Thyroid gland (tissue), 4 donors: ENCODE data around the gene RALGAPB. TPM values are rescaled to one million over a fixed set of nuclear protein-coding genes. Genes with fewer than 3 reads are reported as not detected.
A peak's percentile ranks its signal among the peaks of the same experiment; 100 is the strongest.

Experiments used
- DNase-seq, 2 donors: peaks; one replicate each; pipeline ENCODE4 v3.0.0-alpha.2; 2019
- H3K27ac ChIP-seq, 3 donors: fragments of 200-600 bp; sonication (generic); 1 replicate in 2 of 3; 2 replicates in 1 of 3; pipeline ENCODE4 v1.5.1; 2016 to 2019; ENCODE audit warnings: mild to moderate bottlenecking in 1 of 3, moderate library complexity in 1 of 3
- H3K27me3 ChIP-seq: fragments of 200-600 bp; sonication (generic); one replicate; pipeline ENCODE4 v1.5.1; 2019
- H3K36me3 ChIP-seq, 2 donors: fragments of 200-600 bp; sonication (generic); one replicate each; pipeline ENCODE4 v1.5.1; 2016 to 2019
- H3K4me1 ChIP-seq, 2 donors: fragments of 200-600 bp; sonication (generic); one replicate each; pipeline ENCODE4 v1.5.1; 2017 to 2019
- H3K4me3 ChIP-seq, 3 donors: fragments of 200-600 bp; sonication (generic); replicated peaks in 1 of 3; 1 replicate in 2 of 3; 2 replicates in 1 of 3; pipeline ENCODE4 v1.5.1; 2016; ENCODE audit warnings: mild to moderate bottlenecking in 1 of 3
- H3K9me3 ChIP-seq: fragments of 200-600 bp; sonication (generic); one replicate; pipeline ENCODE4 v1.5.1; 2017
- POLR2A ChIP-seq, 2 donors: fragments of 450-650 bp; IDR thresholded peaks; one replicate each; pipeline ENCODE4 v1.6.1; 2017; ENCODE audit warnings: antibody characterized with exemption in 2 of 2, mild to moderate bottlenecking in 2 of 2, moderate library complexity in 1 of 2
- WGBS, 2 donors: methylation state at CpG; one replicate each; pipeline ENCODE4 v1.1.5; 2017; 5-methylcytosine and 5-hydroxymethylcytosine counted together
- intact Hi-C: fragments of 100-400 bp; cut with DNase I; formaldehyde crosslinking; loops from one replicate; pipeline ENCODE4 v1.15.1; 2023
- total RNA-seq, 4 donors: library from RNA; depleted of rRNA; stranded (reverse); fragments of >200 nt; gene quantifications; one replicate each; pipeline ENCODE4 v1.2.3, GENCODE V29; 2016
- TF ChIP-seq, protein P1 (sequence below), 6 experiments: fragments of 200-600 bp in 3 of 6; fragments of 450-650 bp in 3 of 6; sonication (generic) in 3 of 6; IDR thresholded peaks; one replicate each; pipeline ENCODE4 v1.5.1; 2016 to 2019; ENCODE audit warnings: antibody characterized with exemption in 6 of 6, mild to moderate bottlenecking in 2 of 6, inconsistent platforms in 1 of 6, moderate library complexity in 1 of 6

Gene RALGAPB
- total RNA-seq, 4 donors from 2014 or later = 53.6 to 79.8 (median 62.1) TPM

DNA sequence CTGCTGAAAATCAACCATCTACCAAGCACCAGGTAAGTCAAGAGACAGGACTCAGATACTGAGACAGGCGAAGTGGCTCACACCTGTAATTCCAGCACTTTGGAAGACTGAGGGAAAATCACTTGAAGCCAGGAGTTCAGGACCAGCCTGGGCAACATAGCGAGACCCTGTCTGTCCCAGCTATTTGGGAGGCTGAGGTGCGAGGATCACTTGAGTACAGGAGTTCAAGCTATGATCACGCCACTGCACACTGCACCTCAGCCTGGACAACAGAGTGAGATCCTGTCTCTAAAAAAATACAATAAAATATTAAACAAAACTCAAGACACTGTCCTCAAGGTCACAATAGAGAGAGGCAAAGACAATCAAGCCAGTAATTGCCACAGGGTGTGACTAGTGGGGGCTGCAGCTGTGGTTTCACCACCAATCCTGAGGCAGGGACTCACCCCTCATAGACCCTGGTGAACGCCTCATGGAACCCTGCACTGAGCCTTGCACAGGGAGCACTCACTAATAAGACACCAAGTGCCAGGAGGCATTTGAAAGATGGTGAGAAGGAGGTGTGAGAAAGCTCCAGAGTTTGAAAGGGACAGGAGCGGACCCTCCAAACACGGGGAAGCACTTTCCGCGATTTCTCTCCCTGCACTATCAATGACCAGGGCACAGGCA is 39.2 kb upstream of the RALGAPB start:
- 92 to 98% methylated on average over 9 of the region's 9 CpGs for WGBS, 2 donors
- no peak for DNase-seq
- no peaks in the 10 kb centered on the region for H3K27me3 ChIP-seq
- H3K4me3 ChIP-seq = no peak overlapping the region
- H3K9me3 ChIP-seq = no peaks in the 10 kb centered on the region
- intact Hi-C loops = no loop called here
- TF ChIP-seq, protein P1, sequence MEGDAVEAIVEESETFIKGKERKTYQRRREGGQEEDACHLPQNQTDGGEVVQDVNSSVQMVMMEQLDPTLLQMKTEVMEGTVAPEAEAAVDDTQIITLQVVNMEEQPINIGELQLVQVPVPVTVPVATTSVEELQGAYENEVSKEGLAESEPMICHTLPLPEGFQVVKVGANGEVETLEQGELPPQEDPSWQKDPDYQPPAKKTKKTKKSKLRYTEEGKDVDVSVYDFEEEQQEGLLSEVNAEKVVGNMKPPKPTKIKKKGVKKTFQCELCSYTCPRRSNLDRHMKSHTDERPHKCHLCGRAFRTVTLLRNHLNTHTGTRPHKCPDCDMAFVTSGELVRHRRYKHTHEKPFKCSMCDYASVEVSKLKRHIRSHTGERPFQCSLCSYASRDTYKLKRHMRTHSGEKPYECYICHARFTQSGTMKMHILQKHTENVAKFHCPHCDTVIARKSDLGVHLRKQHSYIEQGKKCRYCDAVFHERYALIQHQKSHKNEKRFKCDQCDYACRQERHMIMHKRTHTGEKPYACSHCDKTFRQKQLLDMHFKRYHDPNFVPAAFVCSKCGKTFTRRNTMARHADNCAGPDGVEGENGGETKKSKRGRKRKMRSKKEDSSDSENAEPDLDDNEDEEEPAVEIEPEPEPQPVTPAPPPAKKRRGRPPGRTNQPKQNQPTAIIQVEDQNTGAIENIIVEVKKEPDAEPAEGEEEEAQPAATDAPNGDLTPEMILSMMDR (IDR thresholded peaks at IDR 0.05) = no peak
- TF ChIP-seq POLR2A (IDR thresholded peaks at IDR 0.05) = no peak
- peaks cover 40 to 42% of the 10 kb centered on the region in 2 donors for H3K36me3 ChIP-seq
- no peak overlapping the region for H3K27ac ChIP-seq
- H3K4me1 ChIP-seq = peaks cover 0 to 11% of the 10 kb centered on the region in 2 donors

DNA sequence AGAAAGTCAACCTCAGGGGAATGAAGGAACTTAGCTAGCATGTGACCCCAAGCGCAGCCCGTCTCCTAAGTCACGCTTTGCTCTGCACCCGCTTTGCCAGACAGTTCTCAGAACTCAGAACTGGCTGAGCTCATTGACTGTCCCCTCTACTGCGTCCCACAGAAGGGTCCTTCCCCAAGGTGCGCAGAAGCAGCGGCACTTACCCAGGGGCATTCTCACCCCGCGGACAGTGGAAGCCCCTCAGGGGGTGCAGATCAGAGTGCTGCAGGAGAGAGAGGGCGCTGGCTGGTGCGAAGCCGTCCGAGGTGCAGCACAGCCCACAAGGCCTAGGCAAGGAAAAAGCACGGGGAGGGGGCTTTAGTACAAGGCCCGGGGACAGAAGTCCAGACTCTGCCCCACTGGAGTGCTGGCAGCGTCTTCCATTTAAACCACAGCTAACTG is 38.3 kb upstream of the RALGAPB start:
- Histone ChIP-seq H3K4me1 (peaks cover 0 to 11% of the 10 kb centered on the region in 2 donors), H3K9me3 (no peaks in the 10 kb centered on the region), H3K4me3 (peak overlapping the region; percentile 6 to 77 (median 75)), H3K27me3 (no peaks in the 10 kb centered on the region), H3K27ac (peak overlapping the region; percentile 50 to 80 (median 74)), H3K36me3 (peaks cover 33 to 34% of the 10 kb centered on the region in 2 donors)
- intact Hi-C loops = no loop called here
- DNase-seq = peak; percentile 6 to 12
- TF ChIP-seq, protein P1 (IDR thresholded peaks at IDR 0.05) = no peak
- TF ChIP-seq POLR2A (IDR thresholded peaks at IDR 0.05) = no peak
- WGBS, 2 donors = 20 to 27% methylated on average over 11 to 14 of the region's 16 CpGs

DNA sequence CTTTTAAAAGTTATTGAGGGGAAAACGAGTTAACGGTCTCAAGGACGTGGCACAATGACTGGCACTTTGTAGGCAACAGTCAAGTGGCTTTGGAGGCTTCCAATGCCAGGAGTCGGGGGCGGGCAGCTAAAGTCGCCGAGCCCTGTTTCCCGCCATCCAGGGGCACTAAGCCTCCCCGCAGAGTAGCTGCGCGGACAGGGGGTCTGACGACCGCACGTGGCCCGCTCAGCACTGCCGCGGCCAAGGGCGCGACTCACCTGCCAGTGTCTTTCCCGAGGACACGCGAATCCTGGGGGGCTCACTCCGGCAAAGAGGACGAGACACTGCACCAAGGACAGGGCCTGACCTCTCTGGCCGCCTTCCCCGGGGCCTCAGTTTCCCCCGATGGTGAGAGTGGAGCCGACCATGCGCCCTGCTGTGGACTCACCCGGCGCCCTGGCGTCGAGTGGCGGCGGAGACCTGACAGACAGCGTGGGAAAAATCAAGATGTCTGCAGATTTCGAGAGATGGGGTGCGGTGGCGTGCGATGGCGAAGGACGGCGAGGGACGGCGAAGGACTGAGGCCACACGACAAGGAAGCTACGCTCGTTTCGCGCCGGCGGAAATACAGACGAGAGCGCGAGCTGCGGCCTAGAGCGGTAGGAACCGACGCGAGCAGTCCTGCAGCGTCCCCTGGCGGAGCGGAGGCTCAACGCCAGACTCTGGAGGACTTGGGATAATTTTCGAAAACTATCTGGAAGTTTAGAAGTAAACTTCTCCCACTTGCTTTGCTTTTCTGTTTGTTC is 37.7 kb upstream of the RALGAPB start, which contains the start of gene SNHG17:
TSS of gene SNHG17 (minus strand) at position 559 of the 785 bp plus-strand sequence.
- DNase-seq = peak; percentile 88 to 90
- Histone ChIP-seq H3K27me3 (no peaks in the 10 kb centered on the region), H3K36me3 (peaks cover 27% of the 10 kb centered on the region in 2 donors), H3K4me3 (peak within 1 kb of the TSS; percentile 60 to 77 (median 75)), H3K27ac (peak within 1 kb of the TSS; percentile 50 to 80 (median 74)), H3K9me3 (no peaks in the 10 kb centered on the region), H3K4me1 (peaks cover 0 to 11% of the 10 kb centered on the region in 2 donors)
- 1 to 2% methylated on average over 37 to 48 of the region's 65 CpGs for WGBS, 2 donors
- TF ChIP-seq, protein P1 (IDR thresholded peaks at IDR 0.05) = peak; percentile 99 to 100 (median 100)
- TF ChIP-seq POLR2A (IDR thresholded peaks at IDR 0.05) = peak in 1 of 2 donors; percentile 77
- intact Hi-C loops = no loop called here

DNA sequence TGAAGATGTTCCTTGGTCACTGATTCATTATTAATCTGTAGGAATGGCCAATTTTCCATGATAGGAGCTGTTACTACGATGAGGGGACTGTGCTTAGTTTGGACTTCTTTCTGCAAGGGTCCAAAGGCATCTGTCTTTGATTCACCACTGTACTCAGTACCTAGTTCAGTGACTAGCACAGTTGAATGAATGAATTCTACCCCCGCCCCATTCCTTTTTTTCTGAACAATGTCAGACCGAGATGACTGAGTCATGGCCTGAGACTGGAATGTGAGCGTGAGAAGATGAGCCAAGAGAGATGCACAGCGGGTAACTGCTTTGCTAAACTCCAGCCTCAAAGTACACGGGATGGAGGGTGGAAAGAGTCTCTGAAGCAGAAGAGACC is 37.1 kb upstream of the RALGAPB start:
- H3K4me3 ChIP-seq = no peak overlapping the region

More for the DNA sequence above, 37.1 kb upstream of the RALGAPB start:
- Histone ChIP-seq H3K9me3 (no peaks in the 10 kb centered on the region), H3K27me3 (no peaks in the 10 kb centered on the region), H3K27ac (no peak overlapping the region), H3K36me3 (peaks cover 21 to 23% of the 10 kb centered on the region in 2 donors), H3K4me1 (peaks cover 0 to 11% of the 10 kb centered on the region in 2 donors)
- WGBS, 2 donors = 56 to 69% methylated on average over 6 of the region's 6 CpGs
- no peak for DNase-seq
- intact Hi-C loops = no loop called here
- TF ChIP-seq, protein P1 (IDR thresholded peaks at IDR 0.05) = no peak
- TF ChIP-seq POLR2A (IDR thresholded peaks at IDR 0.05) = no peak
